ENCODE data around the gene N4BP2L1.

The N4BP2L1 gene

GRCh38 chr13:32431361-32431760, 3.4 kb upstream of the N4BP2L1 start:
- no peak for DNase-seq (ENCODE audit: low read depth)

DNA sequence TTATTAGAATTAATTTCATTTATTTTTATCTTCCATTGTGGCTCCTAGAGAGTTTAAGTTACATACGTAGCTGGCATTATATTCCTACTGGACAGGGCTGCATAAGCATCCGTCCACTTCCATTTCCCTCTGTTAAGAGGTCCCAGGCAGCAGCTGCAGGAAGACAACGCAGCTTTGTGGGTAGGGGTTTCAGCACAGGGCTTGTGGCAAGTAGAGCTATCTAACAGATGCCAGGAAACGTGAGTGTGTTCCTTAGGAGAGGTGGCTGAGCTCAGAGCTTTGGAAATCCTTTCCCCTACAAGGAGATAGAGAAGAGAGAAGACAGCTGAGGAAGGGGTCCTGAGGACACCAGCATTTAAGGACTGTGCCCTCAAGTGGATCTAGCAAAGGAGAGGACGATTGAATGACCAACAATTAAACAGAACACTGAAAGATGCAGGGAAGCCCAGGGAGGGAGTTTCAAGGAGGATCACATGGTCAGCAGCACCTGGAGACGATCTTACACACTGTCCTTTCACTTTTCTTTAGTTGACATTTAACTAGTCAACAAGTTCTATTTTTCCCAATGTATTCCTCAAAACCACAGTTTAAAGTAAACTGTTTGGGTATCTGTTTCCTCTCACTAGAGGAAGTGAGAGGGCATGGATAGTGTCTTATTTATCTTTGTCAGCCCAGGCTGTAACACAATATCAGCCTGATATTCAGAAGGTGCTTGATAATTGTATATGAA, 2.3 kb upstream of the N4BP2L1 start:
- peak; percentile 59 for DNase-seq (ENCODE audit: low read depth)

- no peak for DNase-seq (ENCODE audit: low read depth)
Observed at GRCh38 chr13:32429433-32429909, 1.5 kb upstream of the N4BP2L1 start.

DNA sequence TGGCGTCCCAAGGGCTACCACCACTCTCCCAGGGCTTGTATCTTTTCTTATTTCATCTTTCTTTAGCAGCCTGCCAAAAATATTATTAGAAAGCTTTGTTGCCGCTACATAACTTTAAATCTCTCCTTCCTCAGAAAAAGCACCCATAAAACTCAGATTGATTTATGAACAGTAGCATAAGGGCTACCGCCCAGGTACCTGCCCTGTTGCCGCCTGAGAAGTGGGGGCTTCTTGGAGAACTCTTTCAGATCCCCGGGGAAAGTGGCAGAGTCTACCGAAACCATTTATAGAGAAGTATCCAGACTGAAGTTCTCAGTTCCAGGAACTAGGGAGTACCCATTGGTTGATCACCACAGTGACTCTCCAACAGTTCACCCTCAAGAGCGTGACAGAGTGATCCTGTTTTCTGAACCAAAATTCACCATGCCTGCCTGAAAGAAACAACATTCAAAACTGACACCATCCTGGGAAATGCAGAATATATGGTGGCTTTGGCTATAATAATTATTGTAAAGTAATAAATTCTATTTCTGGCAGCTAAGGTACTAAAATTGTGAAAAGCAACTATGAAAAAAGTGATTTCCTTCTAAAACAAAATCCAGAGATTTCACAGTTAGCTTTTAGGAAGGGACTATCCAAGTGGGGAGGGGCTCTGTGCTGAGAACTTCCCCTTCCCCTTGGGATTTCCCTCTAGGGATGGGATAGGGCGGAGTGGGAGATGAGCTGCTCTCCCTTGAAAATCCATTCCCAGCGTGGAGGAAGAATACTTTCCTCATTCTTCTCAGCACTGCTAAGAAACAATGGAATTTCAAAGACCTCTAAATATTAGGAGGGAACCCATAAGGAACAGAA, 877 bp upstream of the N4BP2L1 start:
- no peak for DNase-seq (ENCODE audit: low read depth)

- no peak for DNase-seq (ENCODE audit: low read depth)
Observed at GRCh38 chr13:32426990-32427851, 709 bp downstream of the N4BP2L1 start.

DNA sequence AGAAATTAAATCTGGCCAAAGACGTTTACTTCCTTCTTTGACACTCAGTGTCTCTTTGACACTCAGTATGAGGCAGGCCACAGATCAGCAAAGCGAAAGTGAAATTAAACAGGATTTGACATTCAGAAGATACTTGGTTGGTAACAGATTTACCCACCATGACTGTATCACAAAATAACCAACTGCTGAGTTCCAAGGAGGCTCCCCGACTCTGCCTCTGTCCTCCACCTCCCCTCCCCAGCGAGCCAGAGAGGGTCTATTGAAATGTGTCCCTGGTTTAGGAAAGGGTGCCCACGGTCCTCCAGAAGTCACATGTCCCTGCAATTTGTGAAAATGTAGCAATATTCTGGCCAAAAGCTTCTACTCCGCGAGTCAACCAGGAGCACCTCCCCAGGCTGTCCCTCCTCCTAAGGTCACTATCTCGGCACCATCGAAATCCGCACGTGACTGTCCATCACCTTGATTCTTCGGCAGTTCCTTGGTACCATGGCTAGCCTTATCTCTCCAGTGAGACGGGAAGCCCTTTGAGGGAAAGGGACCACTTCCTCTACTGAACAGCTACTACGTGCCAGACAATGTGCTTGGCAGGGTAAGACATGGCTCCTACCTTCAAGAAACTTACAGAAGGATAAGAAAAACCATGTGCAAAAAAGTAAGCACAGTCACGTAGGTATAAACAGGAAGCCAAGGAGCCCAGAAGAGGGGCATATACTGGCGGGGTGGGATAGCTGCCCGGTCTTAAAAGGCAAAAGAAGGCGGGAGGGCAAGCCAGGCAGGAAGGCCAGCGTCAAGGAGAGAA, 1.5 kb downstream of the N4BP2L1 start:
- no peak for DNase-seq (ENCODE audit: low read depth)

- DNase-seq (ENCODE audit: low read depth), result no peak
Observed at GRCh38 chr13:32425158-32425557, 2.8 kb downstream of the N4BP2L1 start.

GRCh38 chr13:32423592-32423991, 4.3 kb downstream of the N4BP2L1 start:
- DNase-seq (ENCODE audit: low read depth), result peak; percentile 56

GRCh38 chr13:32419862-32420261, 8.1 kb downstream of the N4BP2L1 start:
- DNase-seq (ENCODE audit: low read depth), result no peak

GRCh38 chr13:32417995-32418394, 9.9 kb downstream of the N4BP2L1 start:
- DNase-seq (ENCODE audit: low read depth), result no peak

DNA sequence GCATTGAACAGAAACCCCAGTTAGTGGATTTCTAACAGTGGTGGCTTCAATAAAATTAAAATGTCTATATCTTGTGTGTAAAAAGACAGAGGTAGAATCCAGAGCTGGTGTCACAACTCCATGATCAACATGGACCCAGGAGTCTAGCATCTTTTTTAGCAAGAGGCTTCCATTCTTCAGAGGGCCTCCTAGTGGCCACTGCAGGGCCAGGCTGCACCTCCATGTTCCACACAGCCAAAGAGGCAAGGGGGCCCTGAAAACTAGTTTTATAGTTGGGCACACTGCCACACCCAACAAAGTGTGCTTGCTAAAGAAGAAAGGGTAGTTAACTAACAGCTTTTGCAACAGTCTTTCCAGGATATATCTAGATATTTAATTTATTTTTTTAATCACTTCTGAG, 12.9 kb downstream of the N4BP2L1 start:
- no peak for DNase-seq (ENCODE audit: low read depth)

DNA sequence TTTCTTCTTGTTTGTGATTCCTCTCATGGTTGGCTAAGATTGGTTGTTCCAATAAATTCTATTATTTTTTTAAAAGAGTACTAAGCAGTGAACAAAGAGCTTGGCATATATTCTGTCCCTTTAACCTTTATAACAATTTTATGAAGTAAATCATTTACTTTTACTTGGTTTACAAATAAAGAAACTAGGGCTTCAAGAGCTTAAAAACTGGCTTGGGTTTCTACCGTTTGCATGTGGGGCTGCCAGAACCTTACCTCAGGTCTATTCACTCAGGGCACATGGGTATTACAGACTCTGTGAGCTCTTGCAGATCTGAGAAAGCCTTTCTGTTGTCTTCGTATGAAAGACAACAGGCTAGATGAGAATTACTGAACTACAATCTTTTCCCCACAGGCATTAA, 13.3 kb downstream of the N4BP2L1 start:
- DNase-seq (ENCODE audit: low read depth), result no peak

DNA sequence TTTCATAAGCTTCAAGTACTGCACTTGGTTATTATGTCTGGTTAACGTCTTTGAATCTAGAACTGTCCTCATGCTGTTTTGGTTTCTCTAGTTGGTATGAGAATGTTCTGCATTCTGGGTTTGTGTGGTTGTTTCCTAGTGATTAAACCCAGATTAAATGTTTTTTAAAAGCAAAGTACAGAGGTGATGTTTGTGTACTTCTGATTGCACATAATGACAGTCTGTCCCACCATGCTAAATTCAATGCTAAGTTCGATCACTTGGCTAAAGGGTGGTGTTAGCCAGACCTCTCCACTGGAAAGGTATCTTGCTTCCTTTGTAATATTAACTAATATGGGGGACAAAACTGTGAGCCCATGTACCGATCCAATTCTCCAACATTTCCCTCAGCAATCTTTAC, 14.6 kb downstream of the N4BP2L1 start:
- DNase-seq (ENCODE audit: low read depth), result no peak

GRCh38 chr13:32409561-32410421, 18.1 kb downstream of the N4BP2L1 start:
- DNase-seq (ENCODE audit: low read depth), result no peak

DNA sequence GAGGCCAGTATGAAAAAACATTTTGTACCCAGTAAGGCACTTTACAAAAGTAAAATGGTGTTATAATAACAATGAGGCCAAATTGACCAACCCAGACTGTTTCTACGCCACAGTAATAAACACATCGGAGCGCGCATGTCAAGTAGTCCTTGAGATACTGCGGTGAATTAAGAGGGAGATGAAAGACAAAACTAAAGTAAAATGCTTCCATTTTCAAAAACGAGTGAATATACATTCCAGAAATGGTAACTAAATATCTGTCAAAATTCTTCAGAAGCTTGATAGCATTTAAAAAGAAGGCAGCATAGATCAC, 19.0 kb downstream of the N4BP2L1 start:
- no peak for DNase-seq (ENCODE audit: low read depth)

GRCh38 chr13:32408296-32409000, 19.5 kb downstream of the N4BP2L1 start:
- no peak for DNase-seq (ENCODE audit: low read depth)

GRCh38 chr13:32407854-32408253, 20.1 kb downstream of the N4BP2L1 start:
- DNase-seq (ENCODE audit: low read depth), result no peak

DNA sequence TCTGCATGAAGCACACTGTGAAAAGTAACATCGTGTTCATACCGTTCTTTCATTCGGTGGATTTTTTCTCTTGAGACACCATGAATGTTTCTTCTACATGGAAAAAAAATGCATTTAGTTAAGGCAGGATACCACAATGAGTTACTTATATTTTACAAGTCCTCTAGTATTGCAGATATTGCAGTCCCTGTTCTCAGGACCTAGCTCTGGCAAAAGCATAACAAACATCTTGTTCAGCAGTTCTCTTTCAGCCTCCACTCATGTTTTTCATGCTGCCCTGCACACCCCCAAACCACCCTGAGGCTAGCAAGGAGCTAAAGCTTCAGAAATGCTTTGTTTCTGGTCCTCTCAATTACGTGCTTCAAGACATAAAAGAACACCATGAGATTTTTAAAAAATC, 24.8 kb downstream of the N4BP2L1 start:
- DNase-seq (ENCODE audit: low read depth), result no peak

DNA sequence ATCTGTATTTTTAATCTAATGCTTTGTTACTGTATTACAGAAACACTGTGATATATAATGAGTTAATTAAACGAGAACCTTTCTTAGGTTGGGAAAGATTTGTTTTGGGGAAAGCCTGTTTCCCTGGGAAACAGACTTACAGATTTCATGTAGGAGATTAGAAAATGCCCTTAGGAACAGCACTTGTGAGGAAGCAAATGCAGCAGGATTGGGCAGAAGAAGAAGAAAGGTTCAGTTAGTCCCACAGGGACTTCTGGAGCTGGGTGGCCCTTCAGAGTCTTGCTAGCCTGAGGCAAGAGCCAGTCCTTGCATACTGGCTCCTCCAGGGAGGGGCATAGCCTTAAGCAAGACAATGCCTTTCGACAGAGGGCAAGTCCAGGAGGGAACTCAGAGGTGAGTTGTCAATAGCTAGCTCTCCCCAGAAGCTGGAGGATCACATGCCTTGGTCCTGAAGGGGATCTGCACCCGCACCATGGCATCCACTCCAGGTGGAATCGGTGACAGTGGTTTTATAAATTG, 36.8 kb downstream of the N4BP2L1 start:
- DNase-seq (ENCODE audit: low read depth), result no peak

DNA sequence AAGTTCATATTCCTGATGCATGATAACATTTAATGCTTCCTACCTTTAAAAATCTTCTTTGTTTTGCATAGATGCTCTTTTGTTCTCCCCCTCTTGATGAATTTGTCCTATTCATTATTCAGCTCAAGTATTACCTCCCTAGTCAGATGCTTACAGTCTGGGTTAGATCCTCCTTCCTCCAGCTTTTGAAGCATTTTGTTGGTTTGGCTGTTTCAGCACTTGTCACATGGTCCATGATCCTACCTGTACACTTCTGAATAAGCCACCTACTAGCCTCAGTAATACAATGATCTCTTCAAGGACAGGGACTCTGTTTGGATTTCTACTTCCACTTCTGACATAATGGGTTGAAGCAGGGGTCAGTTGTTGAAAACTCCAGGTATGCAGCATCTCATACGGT, 37.4 kb downstream of the N4BP2L1 start:
- DNase-seq (ENCODE audit: low read depth), result no peak
